AG04450 (cell line): Measurements from ENCODE around the gene ERBB2. TPM values are rescaled to one million over a fixed set of nuclear protein-coding genes. Genes with fewer than 3 reads are reported as not detected.
"Not testable (repeated sequence)": the region's sequence is repeated elsewhere in the genome, so short reads cannot be mapped to it uniquely, and the experiment has no call there.

Source experiments
- CTCF ChIA-PET: fragments of 300-600, 350-600 bp; formaldehyde crosslinking; extraction: SDS; loops from one replicate; lab custom pipeline; 2022; ENCODE audit warnings: antibody characterized with exemption, inconsistent platforms; lab: Charles Lee
- POLR2A ChIA-PET: fragments of 350-600 bp; formaldehyde crosslinking; extraction: SDS; loops from one replicate; lab custom pipeline; 2021; ENCODE audit warnings: antibody characterized with exemption, inconsistent platforms; lab: Yijun Ruan, JAX
- DNase-seq: peaks from one replicate; pipeline ENCODE4 v3.0.0-alpha.2; 2011; ENCODE audit warnings: low read depth, low spot score
- H3K27ac ChIP-seq: one replicate; pipeline ENCODE4 v1.5.1; 2012; ENCODE audit warnings: low read depth, low read length, control low read depth
- H3K27me3 ChIP-seq: one replicate; pipeline ENCODE4 v1.6.0; 2012; ENCODE audit warnings: low read length; ENCODE audit not compliant: control insufficient read depth, insufficient read depth
- H3K4me3 ChIP-seq: 2 replicates; pipeline ENCODE4 v1.5.1; 2011; ENCODE audit warnings: mild to moderate bottlenecking, low read depth, low read length, control low read depth
- H3K9me3 ChIP-seq: 2 replicates; pipeline ENCODE4 v1.5.1; 2012; ENCODE audit warnings: low read length; ENCODE audit not compliant: control insufficient read depth, insufficient read depth
- CTCF ChIP-seq: IDR thresholded peaks from 2 replicates; pipeline ENCODE4 v1.5.1; 2011; ENCODE audit warnings: low read depth, low read length, control low read depth, inconsistent platforms
- polyA plus RNA-seq: library from polyadenylated mRNA; depleted of rRNA; stranded (reverse); fragments of >200 nt; gene quantifications from 2 replicates; pipeline ENCODE4 v1.2.3, GENCODE V29; 2011

The ERBB2 gene
- polyA plus RNA-seq, 1 experiment: 21.2 TPM

GRCh38 chr17:39761861-39762496 lies 62.1 kb downstream of the ERBB2 start:
- Histone ChIP-seq H3K27ac (no peak overlapping the region), H3K27me3 (peaks cover 22% of the 10 kb centered on the region), H3K4me3 (no peak overlapping the region), H3K9me3 (peaks cover 6% of the 10 kb centered on the region)
- DNase-seq: no peak
- ChIA-PET POLR2A (no interaction called here), CTCF (no interaction called here)
- TF ChIP-seq CTCF: no peak

GRCh38 chr17:39763051-39763820 lies 63.4 kb downstream of the ERBB2 start:
- no peak overlapping the region for H3K4me3 ChIP-seq
- ChIA-PET POLR2A (interaction anchor here (1.2 kb wide), 1 partner anchor 8 kb away, joined by 4 read pairs; no protein-coding TSS in a partner anchor), CTCF (interaction anchor here (1.3 kb wide), 1 partner anchor 140 kb away, joined by 4 read pairs; no protein-coding TSS in a partner anchor)
- H3K27ac ChIP-seq: no peak overlapping the region
- no peak for TF ChIP-seq CTCF
- H3K9me3 ChIP-seq: peaks cover 6% of the 10 kb centered on the region
- no peak for DNase-seq
- H3K27me3 ChIP-seq: peaks cover 19% of the 10 kb centered on the region

GRCh38 chr17:39764171-39764570 lies 64.3 kb downstream of the ERBB2 start:
- H3K27ac ChIP-seq, H3K9me3 ChIP-seq, DNase-seq, H3K4me3 ChIP-seq: not testable (repeated sequence)
- H3K27me3 ChIP-seq: peaks cover 21% of the 10 kb centered on the region
- ChIA-PET POLR2A (interaction anchor here (1.2 kb wide), 1 partner anchor 9 kb away, joined by 4 read pairs; no protein-coding TSS in a partner anchor), CTCF (interaction anchor here (1.3 kb wide), 1 partner anchor 141 kb away, joined by 4 read pairs; no protein-coding TSS in a partner anchor)

GRCh38 chr17:39765175-39765574 lies 65.3 kb downstream of the ERBB2 start:
- TF ChIP-seq CTCF: no peak
- POLR2A ChIA-PET: no interaction called here

GRCh38 chr17:39765766-39766165 lies 65.9 kb downstream of the ERBB2 start:
- H3K4me3 ChIP-seq: no peak overlapping the region
- ChIA-PET POLR2A (no interaction called here), CTCF (interaction anchor here (1.1 kb wide), 1 partner anchor 132 kb away, joined by 3 read pairs; no protein-coding TSS in a partner anchor)
- H3K27ac ChIP-seq: no peak overlapping the region
- H3K9me3 ChIP-seq: peaks cover 6% of the 10 kb centered on the region
- no peak for DNase-seq
- no peak for TF ChIP-seq CTCF
- peaks cover 15% of the 10 kb centered on the region for H3K27me3 ChIP-seq

More at GRCh38 chr17:39765175-39765574, 65.3 kb downstream of the ERBB2 start:
- H3K9me3 ChIP-seq: peaks cover 6% of the 10 kb centered on the region
- H3K4me3 ChIP-seq: no peak overlapping the region
- no peak for DNase-seq
- H3K27me3 ChIP-seq: peaks cover 15% of the 10 kb centered on the region
- CTCF ChIA-PET: interaction anchor here (1.1 kb wide), 1 partner anchor 131 kb away, joined by 3 read pairs; no protein-coding TSS in a partner anchor
- H3K27ac ChIP-seq: no peak overlapping the region
